HG03175 (cell line): Measurements from ENCODE around the gene ZAP70.

Experiments used
- ATAC-seq: cut with Tn5 transposase; IDR thresholded peaks from one replicate; pipeline ENCODE4 v1.9.1; 2021; ENCODE audit warnings: mild to moderate bottlenecking, moderate library complexity; ENCODE audit not compliant: unreplicated experiment

ZAP70 gene

GRCh38 chr2:97747716-97748115 is 34.3 kb downstream of the ZAP70 start:
- no peak for ATAC-seq

GRCh38 chr2:97749581-97749980 is 36.2 kb downstream of the ZAP70 start:
- ATAC-seq = no peak

GRCh38 chr2:97750017-97750416 is 36.6 kb downstream of the ZAP70 start:
- no peak for ATAC-seq

GRCh38 chr2:97751752-97752151 is 38.4 kb downstream of the ZAP70 start:
- ATAC-seq = no peak

GRCh38 chr2:97752342-97753334 is 39.3 kb downstream of the ZAP70 start:
- no peak for ATAC-seq

- ATAC-seq = no peak
Observed at GRCh38 chr2:97754690-97755346, 41.4 kb downstream of the ZAP70 start.

GRCh38 chr2:97755491-97755890 is 42.1 kb downstream of the ZAP70 start:
- no peak for ATAC-seq

GRCh38 chr2:97757062-97757461 is 43.7 kb downstream of the ZAP70 start:
- no peak for ATAC-seq

- no peak for ATAC-seq
Observed at GRCh38 chr2:97758131-97758705, 44.8 kb downstream of the ZAP70 start.

- ATAC-seq = no peak
Observed at GRCh38 chr2:97759727-97760407, 46.5 kb downstream of the ZAP70 start.

- no peak for ATAC-seq
Observed at GRCh38 chr2:97760480-97761049, 47.2 kb downstream of the ZAP70 start.

GRCh38 chr2:97761192-97761591 is 47.8 kb downstream of the ZAP70 start:
- ATAC-seq = no peak

- ATAC-seq = no peak
Observed at GRCh38 chr2:97763176-97763845, 49.9 kb downstream of the ZAP70 start.

GRCh38 chr2:97764559-97765263 is 51.3 kb downstream of the ZAP70 start:
- no peak for ATAC-seq

- no peak for ATAC-seq
Observed at GRCh38 chr2:97765933-97766332, 52.6 kb downstream of the ZAP70 start.

GRCh38 chr2:97766567-97766966 is 53.2 kb downstream of the ZAP70 start:
- ATAC-seq = no peak

GRCh38 chr2:97769308-97769707 is 55.9 kb downstream of the ZAP70 start:
- no peak for ATAC-seq

GRCh38 chr2:97769711-97770110 is 56.3 kb downstream of the ZAP70 start:
- ATAC-seq = no peak

GRCh38 chr2:97770445-97770844 is 57.1 kb downstream of the ZAP70 start:
- ATAC-seq = no peak

- ATAC-seq = no peak
Observed at GRCh38 chr2:97774425-97774824, 61.0 kb downstream of the ZAP70 start.
